Kidney (tissue), 14 donors: Measurements from ENCODE around the gene LRRC4C. TPM values are rescaled to one million over a fixed set of nuclear protein-coding genes. Genes with fewer than 3 reads are reported as not detected.

Experiments used
- DNase-seq, 5 donors: peaks; one replicate each; pipeline ENCODE4 v3.0.0-alpha.2; 2013 to 2020
- FAIRE-seq: peaks from 2 replicates; lab custom pipeline; 2012; peaks lifted over from hg19 to GRCh38; lab: Jason Lieb, UNC
- H3K27ac ChIP-seq, 2 donors: one replicate each; pipeline ENCODE4 v1.7.0; 2013; ENCODE audit warnings: low read depth in 2 of 2, low read length in 2 of 2, inconsistent platforms in 1 of 2
- H3K27me3 ChIP-seq: one replicate; pipeline ENCODE4 v1.7.1; 2013; ENCODE audit warnings: low read length, inconsistent platforms; ENCODE audit not compliant: control insufficient read depth, insufficient read depth
- H3K36me3 ChIP-seq, 3 donors: one replicate each; pipeline versions ENCODE4 v1.7.0 to v1.7.1; 2013; ENCODE audit warnings: low read length in 3 of 3, control low read depth in 1 of 3, inconsistent platforms in 1 of 3; ENCODE audit not compliant: insufficient read depth in 3 of 3, control insufficient read depth in 2 of 3
- H3K4me1 ChIP-seq, 3 donors: one replicate each; pipeline versions ENCODE4 v1.7.0 to v1.7.1; 2013; ENCODE audit warnings: low read length in 3 of 3, inconsistent platforms in 1 of 3, low read depth in 1 of 3; ENCODE audit not compliant: control insufficient read depth in 2 of 3, insufficient read depth in 2 of 3
- H3K4me3 ChIP-seq, 3 donors: one replicate each; pipeline versions ENCODE4 v1.7.0 to v1.8.1; 2013; ENCODE audit warnings: low read length in 3 of 3, control low read depth in 1 of 3, inconsistent platforms in 1 of 3
- H3K9ac ChIP-seq, 3 donors: one replicate each; pipeline versions ENCODE4 v1.7.0 to v1.7.1; 2013; ENCODE audit warnings: low read length in 3 of 3, control low read depth in 1 of 3, inconsistent platforms in 1 of 3
- H3K9me3 ChIP-seq, 3 donors: one replicate each; pipeline versions ENCODE4 v1.7.0 to v1.7.1; 2013; ENCODE audit warnings: low read length in 3 of 3, control low read depth in 1 of 3, inconsistent platforms in 1 of 3; ENCODE audit not compliant: control insufficient read depth in 2 of 3, insufficient read depth in 1 of 3
- intact Hi-C: fragments of 100-400 bp; cut with DNase I; formaldehyde crosslinking; loops from one replicate; pipeline ENCODE4 v1.11.1; 2022
- polyA plus RNA-seq: library from polyadenylated mRNA; stranded (reverse); fragments of 350-450 nt; fragmentation: Illumina TruSeq; extraction: RNeasy Lipid Tissue Mini Kit (QIAGEN cat#74804); gene quantifications from one replicate; pipeline ENCODE4 v1.2.3, GENCODE V29; 2014; ENCODE audit warnings: low read depth, low replicate concordance; ENCODE audit not compliant: insufficient read depth
- total RNA-seq: library from RNA; stranded (reverse); fragmentation: NEBNext Ultra II Directional; extraction: Animal tissue kit (Norgen Biotek cat#: 25700); gene quantifications from one replicate; pipeline ENCODE4 v1.2.1, GENCODE V29; 2021
- TF ChIP-seq, protein P1 (sequence below): IDR thresholded peaks from 3 replicates; pipeline ENCODE4 v1.5.1; 2012; ENCODE audit warnings: mild to moderate bottlenecking, moderate library complexity, borderline replicate concordance; ENCODE audit not compliant: insufficient read depth; ENCODE audit errors: extremely low read depth
- donor health status: control.
- donor health status: control.
- donor health status: control.
- donor health status: control.
- donor health status: control.
- donor health status: DM: yes; HTN: yes; CAD: no.
- donor health status: Normal renal cell carcinoma (clear cell type).

Gene LRRC4C
- total and polyA plus RNA-seq, 2 donors from 2014 or later: 0.26 to 1.6 TPM

- intact Hi-C loops: no loop called here
- H3K36me3 ChIP-seq: no peaks in the 10 kb centered on the region
- H3K27me3 ChIP-seq: no peaks in the 10 kb centered on the region
- no peaks in the 10 kb centered on the region for H3K9me3 ChIP-seq
- peak in 2 of 5 donors; percentile 57 to 67 for DNase-seq
- FAIRE-seq: no peak
- no peak overlapping the region for H3K9ac ChIP-seq
- H3K4me1 ChIP-seq: no peaks in the 10 kb centered on the region
- TF ChIP-seq, protein P1, sequence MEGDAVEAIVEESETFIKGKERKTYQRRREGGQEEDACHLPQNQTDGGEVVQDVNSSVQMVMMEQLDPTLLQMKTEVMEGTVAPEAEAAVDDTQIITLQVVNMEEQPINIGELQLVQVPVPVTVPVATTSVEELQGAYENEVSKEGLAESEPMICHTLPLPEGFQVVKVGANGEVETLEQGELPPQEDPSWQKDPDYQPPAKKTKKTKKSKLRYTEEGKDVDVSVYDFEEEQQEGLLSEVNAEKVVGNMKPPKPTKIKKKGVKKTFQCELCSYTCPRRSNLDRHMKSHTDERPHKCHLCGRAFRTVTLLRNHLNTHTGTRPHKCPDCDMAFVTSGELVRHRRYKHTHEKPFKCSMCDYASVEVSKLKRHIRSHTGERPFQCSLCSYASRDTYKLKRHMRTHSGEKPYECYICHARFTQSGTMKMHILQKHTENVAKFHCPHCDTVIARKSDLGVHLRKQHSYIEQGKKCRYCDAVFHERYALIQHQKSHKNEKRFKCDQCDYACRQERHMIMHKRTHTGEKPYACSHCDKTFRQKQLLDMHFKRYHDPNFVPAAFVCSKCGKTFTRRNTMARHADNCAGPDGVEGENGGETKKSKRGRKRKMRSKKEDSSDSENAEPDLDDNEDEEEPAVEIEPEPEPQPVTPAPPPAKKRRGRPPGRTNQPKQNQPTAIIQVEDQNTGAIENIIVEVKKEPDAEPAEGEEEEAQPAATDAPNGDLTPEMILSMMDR: peak; percentile 11
- no peak overlapping the region for H3K27ac ChIP-seq
- H3K4me3 ChIP-seq: no peak overlapping the region
These were observed 945.3 kb downstream of the LRRC4C start for GRCh38 chr11:40514124-40514523.

GRCh38 chr11:40513281-40513680, 946.2 kb downstream of the LRRC4C start:
- Histone ChIP-seq H3K9me3 (no peaks in the 10 kb centered on the region), H3K36me3 (no peaks in the 10 kb centered on the region), H3K4me3 (no peak overlapping the region), H3K9ac (no peak overlapping the region), H3K4me1 (no peaks in the 10 kb centered on the region), H3K27ac (no peak overlapping the region), H3K27me3 (no peaks in the 10 kb centered on the region)
- intact Hi-C loops: no loop called here
- FAIRE-seq (no peak), DNase-seq (no peak)
- TF ChIP-seq, protein P1: no peak

GRCh38 chr11:40508303-40508702, 951.1 kb downstream of the LRRC4C start:
- Histone ChIP-seq H3K9me3 (no peaks in the 10 kb centered on the region), H3K27ac (no peak overlapping the region), H3K27me3 (no peaks in the 10 kb centered on the region), H3K9ac (no peak overlapping the region), H3K36me3 (no peaks in the 10 kb centered on the region), H3K4me1 (no peaks in the 10 kb centered on the region), H3K4me3 (no peak overlapping the region)
- TF ChIP-seq, protein P1: no peak
- DNase-seq (no peak), FAIRE-seq (no peak)
- intact Hi-C loops: no loop called here

DNA sequence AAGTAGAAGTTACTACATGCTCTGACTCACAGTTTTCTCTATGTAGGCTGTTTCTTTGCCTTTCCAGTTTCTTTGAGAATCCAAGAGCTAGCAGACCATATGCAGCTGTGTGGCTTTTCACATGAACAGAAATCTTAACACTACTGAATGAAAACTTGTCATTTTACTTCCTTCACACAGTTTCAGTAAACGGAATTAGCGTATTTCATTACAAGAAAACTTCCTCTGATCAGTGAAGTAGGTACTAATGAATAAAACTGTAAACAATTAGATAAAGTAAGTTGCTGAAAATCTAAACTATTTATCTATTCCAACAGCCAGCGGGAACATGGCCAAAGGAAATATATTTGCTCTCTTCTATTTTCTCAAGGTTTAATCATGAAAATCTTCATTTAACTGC, 953.2 kb downstream of the LRRC4C start:
- H3K27ac ChIP-seq: no peak overlapping the region
- no peaks in the 10 kb centered on the region for H3K9me3 ChIP-seq
- H3K9ac ChIP-seq: no peak overlapping the region
- TF ChIP-seq, protein P1: no peak
- no peaks in the 10 kb centered on the region for H3K4me1 ChIP-seq
- no peaks in the 10 kb centered on the region for H3K36me3 ChIP-seq
- no peak overlapping the region for H3K4me3 ChIP-seq
- DNase-seq (peak in 1 of 5 donors; percentile 5), FAIRE-seq (no peak)
- intact Hi-C loops: no loop called here
- no peaks in the 10 kb centered on the region for H3K27me3 ChIP-seq
